GM23248 (cell line): ENCODE measurements around the gene PIM3. TPM values are rescaled to one million over a fixed set of nuclear protein-coding genes. Genes with fewer than 3 reads are reported as not detected.

Source experiments
- DNase-seq: peaks from one replicate; pipeline ENCODE4 v3.0.0-alpha.2; 2015
- H2AFZ ChIP-seq: fragments of 200-600 bp; sonication (generic); 2 replicates; pipeline ENCODE4 v1.6.1; 2016; ENCODE audit warnings: antibody characterized with exemption
- H3F3A ChIP-seq: fragments of 200-600 bp; sonication (generic); 2 replicates; pipeline ENCODE4 v1.6.1; 2016; ENCODE audit warnings: mild to moderate bottlenecking, antibody characterized with exemption, mixed run types; ENCODE audit not compliant: insufficient read depth
- H3K27ac ChIP-seq: fragments of 200-600 bp; sonication (generic); 2 replicates; pipeline ENCODE4 v1.5.1; 2016; ENCODE audit warnings: mild to moderate bottlenecking
- H3K27me3 ChIP-seq: fragments of 200-600 bp; sonication (generic); replicated peaks from 2 replicates; pipeline ENCODE4 v1.6.1; 2016; ENCODE audit warnings: mild to moderate bottlenecking; ENCODE audit not compliant: insufficient read depth
- H3K36me3 ChIP-seq: fragments of 200-600 bp; sonication (generic); 2 replicates; pipeline ENCODE4 v1.6.1; 2016; ENCODE audit warnings: low read depth, mild to moderate bottlenecking
- H3K4me1 ChIP-seq: fragments of 200-600 bp; sonication (generic); 2 replicates; pipeline ENCODE4 v1.6.1; 2016; ENCODE audit warnings: mild to moderate bottlenecking; ENCODE audit not compliant: insufficient read depth
- H3K4me2 ChIP-seq: fragments of 200-600 bp; sonication (generic); one replicate; pipeline ENCODE4 v1.6.1; 2016; ENCODE audit warnings: mild to moderate bottlenecking; ENCODE audit not compliant: unreplicated experiment
- H3K4me3 ChIP-seq: fragments of 200-600 bp; sonication (generic); 2 replicates; pipeline ENCODE4 v1.5.1; 2016; ENCODE audit warnings: mild to moderate bottlenecking
- H3K79me2 ChIP-seq: fragments of 200-600 bp; sonication (generic); 2 replicates; pipeline ENCODE4 v1.6.1; 2016; ENCODE audit warnings: mild to moderate bottlenecking; ENCODE audit not compliant: insufficient read depth
- H3K9ac ChIP-seq: fragments of 200-600 bp; sonication (generic); 2 replicates; pipeline ENCODE4 v1.6.1; 2016; ENCODE audit warnings: mild to moderate bottlenecking
- H3K9me2 ChIP-seq: fragments of 200-600 bp; sonication (generic); 2 replicates; pipeline ENCODE4 v1.6.1; 2016; ENCODE audit warnings: mixed run types, mild to moderate bottlenecking, moderate library complexity; ENCODE audit not compliant: insufficient read depth
- H3K9me3 ChIP-seq: fragments of 200-600 bp; sonication (generic); one replicate; pipeline ENCODE4 v1.6.1; 2017; ENCODE audit warnings: low read depth
- H4K20me1 ChIP-seq: fragments of 200-600 bp; sonication (generic); 2 replicates; pipeline ENCODE4 v1.6.0; 2016; ENCODE audit not compliant: insufficient read depth
- EZH2 ChIP-seq: fragments of 200-600 bp; sonication (generic); IDR thresholded peaks from 2 replicates; pipeline ENCODE4 v1.6.1; 2018; ENCODE audit warnings: antibody characterized with exemption, mild to moderate bottlenecking; ENCODE audit not compliant: insufficient read depth, poor library complexity, severe bottlenecking
- EZH2phosphoT487 ChIP-seq: fragments of 200-600 bp; sonication (generic); IDR thresholded peaks from 2 replicates; pipeline ENCODE4 v1.6.1; 2018; ENCODE audit warnings: antibody characterized with exemption, moderate library complexity, mild to moderate bottlenecking, low read depth; ENCODE audit not compliant: insufficient read depth
- WGBS, 2 experiments: methylation state at CpG; one replicate each; pipeline ENCODE4 v1.1.6; 2015 to 2017; ENCODE audit warnings: low lambda C conversion rate in 2 of 2, low coverage in 1 of 2; ENCODE audit errors: missing lambda C conversion rate in 2 of 2; 5-methylcytosine and 5-hydroxymethylcytosine counted together
- in situ Hi-C: fragments of 300-500 bp; cut with MboI; formaldehyde crosslinking; loops from 2 replicates; pipeline ENCODE4 v1.15.0; 2020
- polyA plus RNA-seq: library from polyadenylated mRNA; unstranded; fragments of >200 nt; fragmentation: Nextera tagmentation; extraction: Ambion mirVana; gene quantifications from 2 replicates; pipeline ENCODE4 v1.2.1, GENCODE V29; 2016
- total RNA-seq: library from RNA; depleted of rRNA; stranded (reverse); fragments of >200 nt; shearing (Covaris generic); gene quantifications from 2 replicates; pipeline ENCODE4 v1.2.3, GENCODE V29; 2014

The PIM3 gene
- total and polyA plus RNA-seq, 2 experiments from 2014 or later: 10.8 to 16.2 TPM

DNA sequence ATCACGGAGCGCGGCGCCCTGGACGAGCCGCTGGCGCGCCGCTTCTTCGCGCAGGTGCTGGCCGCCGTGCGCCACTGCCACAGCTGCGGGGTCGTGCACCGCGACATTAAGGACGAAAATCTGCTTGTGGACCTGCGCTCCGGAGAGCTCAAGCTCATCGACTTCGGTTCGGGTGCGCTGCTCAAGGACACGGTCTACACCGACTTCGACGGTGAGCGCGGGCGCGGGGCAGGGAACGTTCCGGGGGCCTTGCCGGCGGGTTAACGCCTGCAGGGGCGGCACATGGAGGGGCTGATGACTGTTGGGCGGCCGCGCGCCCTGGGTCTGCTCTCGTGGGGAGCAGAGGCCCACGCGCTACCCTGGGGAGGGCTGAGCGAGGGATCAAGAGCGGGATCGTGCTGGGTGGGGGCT lies 1.0 kb downstream of the PIM3 start:
- peak overlapping the region; percentile 73 for H3K4me3 ChIP-seq
- no peaks in the 10 kb centered on the region for H3K9me3 ChIP-seq
- peak overlapping the region; percentile 29; the same call in 1 of the 2 replicates for H3K27ac ChIP-seq
- H3K4me2 ChIP-seq: peak overlapping the region; percentile 84
- 2 to 4% methylated on average over 31 to 39 of the region's 49 CpGs for WGBS, 2 experiments
- in situ Hi-C loops: no loop called here
- peaks cover 21% of the 10 kb centered on the region for H3K79me2 ChIP-seq
- H3K27me3 ChIP-seq: no peaks in the 10 kb centered on the region
- no peaks in the 10 kb centered on the region; the same call in 1 of the 2 replicates for H3K36me3 ChIP-seq
- H3F3A ChIP-seq: no peaks in the 10 kb centered on the region
- no peaks in the 10 kb centered on the region for H3K9me2 ChIP-seq
- no peaks in the 10 kb centered on the region for H4K20me1 ChIP-seq
- H3K9ac ChIP-seq: peak overlapping the region; percentile 79
- no peak for DNase-seq
- no peak for TF ChIP-seq EZH2
- TF ChIP-seq EZH2phosphoT487: no peak
- H3K4me1 ChIP-seq: peaks cover 5% of the 10 kb centered on the region; the same call in 1 of the 2 replicates
- H2AFZ ChIP-seq: no peak overlapping the region

DNA sequence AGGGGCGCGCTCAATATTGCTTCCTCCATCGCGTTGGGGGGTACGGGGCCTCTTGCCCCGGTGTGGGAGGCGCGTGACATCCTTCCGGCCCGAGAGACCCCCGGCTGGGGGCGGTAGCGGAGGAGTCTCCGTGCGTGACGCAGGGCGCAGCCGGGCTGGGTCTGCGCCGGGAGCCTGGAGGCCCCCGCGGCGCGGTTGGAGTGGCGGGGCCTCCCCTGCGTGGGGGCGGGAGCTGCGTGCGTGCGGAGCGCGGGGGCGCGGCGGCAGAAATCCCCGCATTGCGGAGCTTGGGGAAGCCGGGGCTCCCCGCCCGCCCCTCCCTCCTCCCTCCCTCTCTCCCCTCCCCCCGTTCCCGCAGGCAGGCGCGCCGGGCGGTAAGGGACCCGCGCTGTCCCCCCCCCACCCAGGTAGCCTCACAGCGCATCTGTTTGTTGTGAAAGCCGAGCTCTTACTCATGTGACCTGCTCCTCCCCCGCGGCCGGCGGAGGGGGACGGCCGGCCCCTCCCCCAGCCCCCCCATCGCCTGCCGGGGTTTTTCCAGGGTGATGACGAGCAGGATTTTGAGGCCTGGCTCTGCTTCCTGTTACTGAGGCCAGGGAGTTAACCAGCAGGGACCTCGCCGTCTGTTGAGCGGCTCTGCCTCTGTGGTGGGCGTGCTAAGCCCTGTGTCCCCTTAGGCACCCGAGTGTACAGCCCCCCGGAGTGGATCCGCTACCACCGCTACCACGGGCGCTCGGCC lies 1.6 kb downstream of the PIM3 start:
- Histone ChIP-seq H3F3A (no peaks in the 10 kb centered on the region), H3K4me2 (peak overlapping the region; percentile 84), H3K9ac (peak overlapping the region; percentile 79), H3K9me2 (no peaks in the 10 kb centered on the region), H3K36me3 (no peaks in the 10 kb centered on the region; the same call in 1 of the 2 replicates), H3K27me3 (no peaks in the 10 kb centered on the region), H4K20me1 (no peaks in the 10 kb centered on the region), H3K4me3 (peak overlapping the region; percentile 73), H3K79me2 (peaks cover 21% of the 10 kb centered on the region), H3K27ac (peak overlapping the region; percentile 29), H3K4me1 (peaks cover 5% of the 10 kb centered on the region; the same call in 1 of the 2 replicates), H3K9me3 (no peaks in the 10 kb centered on the region), H2AFZ (peak overlapping the region; percentile 53; the same call in 1 of the 2 replicates)
- in situ Hi-C loops: no loop called here
- TF ChIP-seq EZH2: no peak
- no peak for TF ChIP-seq EZH2phosphoT487
- WGBS, 2 experiments: 1 to 14% methylated on average over 31 to 34 of the region's 70 CpGs
- DNase-seq: peak; percentile 92

DNA sequence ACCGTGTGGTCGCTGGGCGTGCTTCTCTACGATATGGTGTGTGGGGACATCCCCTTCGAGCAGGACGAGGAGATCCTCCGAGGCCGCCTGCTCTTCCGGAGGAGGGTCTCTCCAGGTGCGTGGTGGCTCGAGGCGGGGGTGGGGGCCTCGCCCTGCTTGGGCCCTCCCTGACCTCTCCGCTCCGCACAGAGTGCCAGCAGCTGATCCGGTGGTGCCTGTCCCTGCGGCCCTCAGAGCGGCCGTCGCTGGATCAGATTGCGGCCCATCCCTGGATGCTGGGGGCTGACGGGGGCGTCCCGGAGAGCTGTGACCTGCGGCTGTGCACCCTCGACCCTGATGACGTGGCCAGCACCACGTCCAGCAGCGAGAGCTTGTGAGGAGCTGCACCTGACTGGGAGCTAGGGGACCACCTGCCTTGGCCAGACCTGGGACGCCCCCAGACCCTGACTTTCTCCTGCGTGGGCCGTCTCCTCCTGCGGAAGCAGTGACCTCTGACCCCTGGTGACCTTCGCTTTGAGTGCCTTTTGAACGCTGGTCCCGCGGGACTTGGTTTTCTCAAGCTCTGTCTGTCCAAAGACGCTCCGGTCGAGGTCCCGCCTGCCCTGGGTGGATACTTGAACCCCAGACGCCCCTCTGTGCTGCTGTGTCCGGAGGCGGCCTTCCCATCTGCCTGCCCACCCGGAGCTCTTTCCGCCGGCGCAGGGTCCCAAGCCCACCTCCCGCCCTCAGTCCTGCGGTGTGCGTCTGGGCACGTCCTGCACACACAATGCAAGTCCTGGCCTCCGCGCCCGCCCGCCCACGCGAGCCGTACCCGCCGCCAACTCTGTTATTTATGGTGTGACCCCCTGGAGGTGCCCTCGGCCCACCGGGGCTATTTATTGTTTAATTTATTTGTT lies 2.4 kb downstream of the PIM3 start:
- Histone ChIP-seq H3K36me3 (no peaks in the 10 kb centered on the region; the same call in 1 of the 2 replicates), H3K27me3 (no peaks in the 10 kb centered on the region), H3K4me2 (peak overlapping the region; percentile 84), H4K20me1 (no peaks in the 10 kb centered on the region), H3K79me2 (peaks cover 21% of the 10 kb centered on the region), H3K4me3 (peak overlapping the region; percentile 73), H3K9me3 (no peaks in the 10 kb centered on the region), H3K27ac (peak overlapping the region; percentile 29), H2AFZ (peak overlapping the region; percentile 53; the same call in 1 of the 2 replicates), H3K4me1 (peaks cover 5% of the 10 kb centered on the region; the same call in 1 of the 2 replicates), H3K9me2 (no peaks in the 10 kb centered on the region), H3K9ac (peak overlapping the region; percentile 79), H3F3A (0 out of 2 replicates have a peak, but pooled peaks cover 3% of the 10 kb centered on the region)
- WGBS, 2 experiments: 84 to 85% methylated on average over 47 to 59 of the region's 63 CpGs
- no peak for DNase-seq
- no peak for TF ChIP-seq EZH2
- in situ Hi-C loops: no loop called here

DNA sequence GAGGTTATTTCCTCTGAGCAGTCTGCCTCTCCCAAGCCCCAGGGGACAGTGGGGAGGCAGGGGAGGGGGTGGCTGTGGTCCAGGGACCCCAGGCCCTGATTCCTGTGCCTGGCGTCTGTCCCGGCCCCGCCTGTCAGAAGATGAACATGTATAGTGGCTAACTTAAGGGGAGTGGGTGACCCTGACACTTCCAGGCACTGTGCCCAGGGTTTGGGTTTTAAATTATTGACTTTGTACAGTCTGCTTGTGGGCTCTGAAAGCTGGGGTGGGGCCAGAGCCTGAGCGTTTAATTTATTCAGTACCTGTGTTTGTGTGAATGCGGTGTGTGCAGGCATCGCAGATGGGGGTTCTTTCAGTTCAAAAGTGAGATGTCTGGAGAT lies 3.1 kb downstream of the PIM3 start:
- Histone ChIP-seq H3K27ac (no peak overlapping the region), H2AFZ (no peak overlapping the region), H3K9ac (no peak overlapping the region), H3K27me3 (no peaks in the 10 kb centered on the region), H3K79me2 (peaks cover 21% of the 10 kb centered on the region), H3K4me1 (peaks cover 5% of the 10 kb centered on the region; the same call in 1 of the 2 replicates), H4K20me1 (no peaks in the 10 kb centered on the region), H3K4me3 (no peak overlapping the region), H3K36me3 (no peaks in the 10 kb centered on the region; the same call in 1 of the 2 replicates), H3F3A (0 out of 2 replicates have a peak, but pooled peaks cover 3% of the 10 kb centered on the region), H3K9me2 (no peaks in the 10 kb centered on the region), H3K4me2 (no peak overlapping the region), H3K9me3 (no peaks in the 10 kb centered on the region)
- in situ Hi-C loops: no loop called here
- DNase-seq: no peak
- 91 to 92% methylated on average over 6 of the region's 6 CpGs for WGBS, 2 experiments
- TF ChIP-seq EZH2 (no peak), EZH2phosphoT487 (no peak)
